Chondrocyte (in vitro differentiated cells): ENCODE results near the gene BCAR3. TPM values are rescaled to one million over a fixed set of nuclear protein-coding genes. Genes with fewer than 3 reads are reported as not detected.
A peak's percentile ranks its signal among the peaks of the same experiment; 100 is the strongest.

Source experiments
- DNase-seq: peaks from one replicate; pipeline ENCODE4 v3.0.0; 2021; ENCODE audit warnings: mixed read lengths, low spot score
- H3K27ac Mint-ChIP-seq: one replicate; pipeline ENCODE4 v1.8.0; 2021; ENCODE audit warnings: mild to moderate bottlenecking, moderate library complexity, mixed read lengths; ENCODE audit not compliant: unreplicated experiment
- H3K27me3 Mint-ChIP-seq: 2 replicates; pipeline ENCODE4 v1.8.0; 2021; ENCODE audit warnings: low read depth, mixed read lengths
- H3K36me3 Mint-ChIP-seq: 2 replicates; pipeline ENCODE4 v1.8.0; 2021; ENCODE audit warnings: low read depth, mixed read lengths
- H3K4me1 Mint-ChIP-seq: 2 replicates; pipeline ENCODE4 v1.8.0; 2021; ENCODE audit warnings: low read depth, mild to moderate bottlenecking, mixed read lengths
- H3K4me3 Mint-ChIP-seq: one replicate; pipeline ENCODE4 v1.8.0; 2021; ENCODE audit warnings: mild to moderate bottlenecking, moderate library complexity, mixed read lengths; ENCODE audit not compliant: unreplicated experiment
- H3K9me3 Mint-ChIP-seq: 2 replicates; pipeline ENCODE4 v1.8.0; 2021; ENCODE audit warnings: low read depth, mixed read lengths
- total RNA-seq: library from RNA; stranded (reverse); gene quantifications from 3 replicates; pipeline ENCODE4 v1.2.1, GENCODE V29; 2021
- TF ChIP-seq, protein P1 (sequence below): fragments of 200-600 bp; sonication (generic); IDR thresholded peaks from 2 replicates; pipeline ENCODE4 v1.5.0; 2021; ENCODE audit warnings: antibody characterized with exemption, mild to moderate bottlenecking, moderate library complexity

Gene BCAR3
- total RNA-seq, 1 donor from 2014 or later, result 18.5 TPM

DNA sequence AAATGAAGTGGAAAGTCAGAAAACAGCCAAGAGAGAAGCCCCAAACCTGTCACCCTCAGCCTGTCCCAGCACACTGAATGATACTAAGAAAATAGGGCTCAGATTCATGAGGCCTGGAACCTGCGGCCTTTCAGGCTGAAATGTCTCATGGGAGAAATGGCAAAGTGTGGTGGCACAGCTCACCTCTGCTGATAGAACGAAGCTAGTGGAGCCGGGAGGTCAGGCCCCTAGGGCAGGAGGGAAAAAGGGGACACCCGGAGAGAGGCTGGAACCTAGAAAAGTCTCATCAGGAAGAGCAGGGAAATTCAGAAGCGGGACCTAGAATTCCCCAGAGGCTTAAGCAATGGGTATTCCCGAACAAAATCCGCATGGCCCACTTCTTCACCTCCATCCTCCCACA, 107.1 kb downstream of the BCAR3 start:
- Mint-ChIP-seq H3K36me3 (peaks cover 21% of the 10 kb centered on the region), H3K27ac (no peak overlapping the region), H3K4me3 (no peak overlapping the region), H3K27me3 (no peaks in the 10 kb centered on the region), H3K4me1 (peaks cover 39% of the 10 kb centered on the region), H3K9me3 (no peaks in the 10 kb centered on the region)
- TF ChIP-seq, protein P1, sequence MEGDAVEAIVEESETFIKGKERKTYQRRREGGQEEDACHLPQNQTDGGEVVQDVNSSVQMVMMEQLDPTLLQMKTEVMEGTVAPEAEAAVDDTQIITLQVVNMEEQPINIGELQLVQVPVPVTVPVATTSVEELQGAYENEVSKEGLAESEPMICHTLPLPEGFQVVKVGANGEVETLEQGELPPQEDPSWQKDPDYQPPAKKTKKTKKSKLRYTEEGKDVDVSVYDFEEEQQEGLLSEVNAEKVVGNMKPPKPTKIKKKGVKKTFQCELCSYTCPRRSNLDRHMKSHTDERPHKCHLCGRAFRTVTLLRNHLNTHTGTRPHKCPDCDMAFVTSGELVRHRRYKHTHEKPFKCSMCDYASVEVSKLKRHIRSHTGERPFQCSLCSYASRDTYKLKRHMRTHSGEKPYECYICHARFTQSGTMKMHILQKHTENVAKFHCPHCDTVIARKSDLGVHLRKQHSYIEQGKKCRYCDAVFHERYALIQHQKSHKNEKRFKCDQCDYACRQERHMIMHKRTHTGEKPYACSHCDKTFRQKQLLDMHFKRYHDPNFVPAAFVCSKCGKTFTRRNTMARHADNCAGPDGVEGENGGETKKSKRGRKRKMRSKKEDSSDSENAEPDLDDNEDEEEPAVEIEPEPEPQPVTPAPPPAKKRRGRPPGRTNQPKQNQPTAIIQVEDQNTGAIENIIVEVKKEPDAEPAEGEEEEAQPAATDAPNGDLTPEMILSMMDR, result no peak
- no peak for DNase-seq

DNA sequence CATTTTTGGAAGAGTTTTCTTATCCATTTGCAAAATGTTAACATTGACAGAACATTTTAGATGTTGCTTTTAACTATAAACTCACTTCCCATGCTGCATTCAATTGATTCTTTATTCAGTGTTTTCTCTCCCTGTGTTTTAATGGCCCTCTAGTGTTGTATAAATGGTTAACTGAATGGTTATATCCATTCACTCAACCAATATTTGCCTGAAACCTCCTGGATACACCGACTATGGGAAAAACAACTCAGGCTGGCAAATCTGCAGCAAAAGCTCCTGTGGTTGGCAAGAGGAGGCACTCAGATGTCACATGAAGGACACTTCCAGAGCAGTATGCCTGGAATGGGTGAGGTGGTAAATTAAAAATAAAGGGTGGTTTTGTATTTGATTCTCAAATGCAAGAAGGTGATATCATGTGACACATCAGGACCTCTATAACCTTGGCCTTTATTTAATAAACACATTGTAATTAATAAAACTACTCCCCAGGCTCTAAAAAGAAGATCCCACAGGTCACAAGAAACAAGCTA, 107.6 kb downstream of the BCAR3 start:
- Mint-ChIP-seq H3K9me3 (no peaks in the 10 kb centered on the region), H3K27ac (no peak overlapping the region), H3K4me3 (no peak overlapping the region), H3K36me3 (peaks cover 21% of the 10 kb centered on the region), H3K4me1 (peaks cover 34% of the 10 kb centered on the region), H3K27me3 (no peaks in the 10 kb centered on the region)
- no peak for DNase-seq
- TF ChIP-seq, protein P1, result no peak

- no peaks in the 10 kb centered on the region for H3K9me3 Mint-ChIP-seq
- H3K27ac Mint-ChIP-seq, result peak overlapping the region; percentile 8
- TF ChIP-seq, protein P1, result no peak
- peaks cover 30% of the 10 kb centered on the region for H3K36me3 Mint-ChIP-seq
- H3K4me3 Mint-ChIP-seq, result no peak overlapping the region
- no peak for DNase-seq
- H3K4me1 Mint-ChIP-seq, result peaks cover 27% of the 10 kb centered on the region
- no peaks in the 10 kb centered on the region for H3K27me3 Mint-ChIP-seq
These were observed 109.9 kb downstream of the BCAR3 start for GRCh38 chr1:93571623-93572310.

DNA sequence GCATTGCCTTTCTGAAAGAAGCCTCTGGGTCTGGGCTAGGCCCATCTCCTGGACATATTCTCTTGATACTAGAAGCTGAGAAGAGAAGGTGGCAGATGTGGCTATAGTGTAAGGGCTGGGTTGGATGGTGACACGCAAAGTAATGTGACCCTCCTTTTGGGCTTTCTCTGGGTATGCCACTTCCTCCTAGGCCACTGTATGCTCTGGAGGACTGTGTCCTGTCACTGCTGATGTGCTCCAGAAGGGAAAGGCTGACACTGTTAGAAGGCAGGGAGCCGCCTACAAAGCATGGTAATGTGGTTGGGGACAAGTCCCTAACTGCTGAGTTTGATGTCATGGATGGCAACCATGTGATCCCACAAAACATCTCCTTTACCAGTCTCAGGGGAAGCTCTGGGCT, 112.1 kb downstream of the BCAR3 start:
- TF ChIP-seq, protein P1, result no peak
- Mint-ChIP-seq H3K27ac (no peak overlapping the region), H3K4me1 (peaks cover 22% of the 10 kb centered on the region), H3K36me3 (peaks cover 32% of the 10 kb centered on the region), H3K9me3 (no peaks in the 10 kb centered on the region), H3K4me3 (no peak overlapping the region), H3K27me3 (no peaks in the 10 kb centered on the region)
- no peak for DNase-seq

- no peak overlapping the region for H3K4me3 Mint-ChIP-seq
- TF ChIP-seq, protein P1, result no peak
- peak overlapping the region; percentile 53 for H3K27ac Mint-ChIP-seq
- DNase-seq, result no peak
- H3K9me3 Mint-ChIP-seq, result no peaks in the 10 kb centered on the region
- peaks cover 22% of the 10 kb centered on the region for H3K4me1 Mint-ChIP-seq
- no peaks in the 10 kb centered on the region for H3K27me3 Mint-ChIP-seq
- H3K36me3 Mint-ChIP-seq, result peaks cover 24% of the 10 kb centered on the region
These were observed 114.2 kb downstream of the BCAR3 start for GRCh38 chr1:93567255-93567918.
